WTC11 (cell line): ENCODE results near the gene MRPS11.

Source experiments
- ATF2 ChIP-seq: sonication (generic); formaldehyde crosslinking; IDR thresholded peaks from 2 replicates; pipeline ENCODE4 v1.8.1; 2022; ENCODE audit warnings: low read depth, missing genetic modification reagents, borderline replicate concordance
- CREB1 ChIP-seq: sonication (generic); formaldehyde crosslinking; IDR thresholded peaks from 2 replicates; pipeline ENCODE4 v1.8.0; 2023; ENCODE audit warnings: mild to moderate bottlenecking, missing genetic modification reagents
- CTCF ChIP-seq: fragments of 200-600 bp; IDR thresholded peaks from 2 replicates; pipeline ENCODE4 v1.8.0; 2022; ENCODE audit warnings: antibody characterized with exemption
- ETV6 ChIP-seq: sonication (generic); formaldehyde crosslinking; IDR thresholded peaks from 2 replicates; pipeline ENCODE4 v1.8.1; 2022; ENCODE audit warnings: mild to moderate bottlenecking, missing genetic modification reagents
- MAX ChIP-seq: sonication (generic); formaldehyde crosslinking; IDR thresholded peaks from 2 replicates; pipeline ENCODE4 v1.8.0; 2022; ENCODE audit warnings: mild to moderate bottlenecking, missing genetic modification reagents
- MLX ChIP-seq: sonication (generic); formaldehyde crosslinking; IDR thresholded peaks from 2 replicates; pipeline ENCODE4 v1.8.1; 2023; ENCODE audit warnings: mild to moderate bottlenecking, missing genetic modification reagents, moderate library complexity
- MYBL2 ChIP-seq: sonication (generic); formaldehyde crosslinking; IDR thresholded peaks from 2 replicates; pipeline ENCODE4 v1.8.1; 2023; ENCODE audit warnings: mild to moderate bottlenecking, moderate library complexity, missing genetic modification reagents
- NR1H2 ChIP-seq: sonication (generic); formaldehyde crosslinking; IDR thresholded peaks from 2 replicates; pipeline ENCODE4 v1.9.0; 2021; ENCODE audit warnings: mild to moderate bottlenecking, moderate library complexity, missing genetic modification reagents
- PRDM15 ChIP-seq: sonication (generic); formaldehyde crosslinking; IDR thresholded peaks from 2 replicates; pipeline ENCODE4 v1.8.0; 2022; ENCODE audit warnings: missing genetic modification reagents
- ZNF396 ChIP-seq: fragments of 250-450 bp; sonication (Bioruptor Pico); IDR thresholded peaks from 2 replicates; pipeline ENCODE4 v1.8.0; 2021; ENCODE audit warnings: mild to moderate bottlenecking, moderate library complexity, borderline replicate concordance
- TF ChIP-seq, protein P1 (sequence below): sonication (generic); formaldehyde crosslinking; IDR thresholded peaks from 2 replicates; pipeline ENCODE4 v1.8.1; 2023; ENCODE audit warnings: mild to moderate bottlenecking, missing genetic modification reagents
- TF ChIP-seq, protein P2 (sequence below): sonication (generic); formaldehyde crosslinking; IDR thresholded peaks from 2 replicates; pipeline ENCODE4 v1.8.1; 2022; ENCODE audit warnings: low read depth, mild to moderate bottlenecking, moderate library complexity, missing genetic modification reagents, borderline replicate concordance
- TF ChIP-seq, protein P3 (sequence below): sonication (generic); formaldehyde crosslinking; conservative IDR thresholded peaks from 2 replicates; pipeline ENCODE4 v1.8.1; 2022; ENCODE audit warnings: mild to moderate bottlenecking, missing genetic modification reagents
- TF ChIP-seq, protein P4 (sequence below): fragments of 250-450 bp; sonication (Bioruptor Pico); conservative IDR thresholded peaks from 2 replicates; pipeline ENCODE4 v1.9.0; 2021; ENCODE audit warnings: mild to moderate bottlenecking

GRCh38 chr15:88423331-88423730 is 44.2 kb upstream of the MRPS11 start:
- TF ChIP-seq CTCF (no peak), MYBL2 (CRISPR knock-in tag) (no peak), MLX (no peak), NR1H2 (no peak), ATF2 (CRISPR knock-in tag) (no peak), ZNF396 (CRISPR knock-in tag) (no peak), MAX (CRISPR knock-in tag) (no peak), PRDM15 (no peak), CREB1 (no peak), ETV6 (CRISPR knock-in tag) (no peak)
- TF ChIP-seq, protein P1, sequence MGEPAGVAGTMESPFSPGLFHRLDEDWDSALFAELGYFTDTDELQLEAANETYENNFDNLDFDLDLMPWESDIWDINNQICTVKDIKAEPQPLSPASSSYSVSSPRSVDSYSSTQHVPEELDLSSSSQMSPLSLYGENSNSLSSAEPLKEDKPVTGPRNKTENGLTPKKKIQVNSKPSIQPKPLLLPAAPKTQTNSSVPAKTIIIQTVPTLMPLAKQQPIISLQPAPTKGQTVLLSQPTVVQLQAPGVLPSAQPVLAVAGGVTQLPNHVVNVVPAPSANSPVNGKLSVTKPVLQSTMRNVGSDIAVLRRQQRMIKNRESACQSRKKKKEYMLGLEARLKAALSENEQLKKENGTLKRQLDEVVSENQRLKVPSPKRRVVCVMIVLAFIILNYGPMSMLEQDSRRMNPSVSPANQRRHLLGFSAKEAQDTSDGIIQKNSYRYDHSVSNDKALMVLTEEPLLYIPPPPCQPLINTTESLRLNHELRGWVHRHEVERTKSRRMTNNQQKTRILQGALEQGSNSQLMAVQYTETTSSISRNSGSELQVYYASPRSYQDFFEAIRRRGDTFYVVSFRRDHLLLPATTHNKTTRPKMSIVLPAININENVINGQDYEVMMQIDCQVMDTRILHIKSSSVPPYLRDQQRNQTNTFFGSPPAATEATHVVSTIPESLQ (CRISPR knock-in tag) = no peak
- TF ChIP-seq, protein P2, sequence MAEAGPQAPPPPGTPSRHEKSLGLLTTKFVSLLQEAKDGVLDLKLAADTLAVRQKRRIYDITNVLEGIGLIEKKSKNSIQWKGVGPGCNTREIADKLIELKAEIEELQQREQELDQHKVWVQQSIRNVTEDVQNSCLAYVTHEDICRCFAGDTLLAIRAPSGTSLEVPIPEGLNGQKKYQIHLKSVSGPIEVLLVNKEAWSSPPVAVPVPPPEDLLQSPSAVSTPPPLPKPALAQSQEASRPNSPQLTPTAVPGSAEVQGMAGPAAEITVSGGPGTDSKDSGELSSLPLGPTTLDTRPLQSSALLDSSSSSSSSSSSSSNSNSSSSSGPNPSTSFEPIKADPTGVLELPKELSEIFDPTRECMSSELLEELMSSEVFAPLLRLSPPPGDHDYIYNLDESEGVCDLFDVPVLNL = no peak
- TF ChIP-seq, protein P3, sequence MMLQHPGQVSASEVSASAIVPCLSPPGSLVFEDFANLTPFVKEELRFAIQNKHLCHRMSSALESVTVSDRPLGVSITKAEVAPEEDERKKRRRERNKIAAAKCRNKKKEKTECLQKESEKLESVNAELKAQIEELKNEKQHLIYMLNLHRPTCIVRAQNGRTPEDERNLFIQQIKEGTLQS (CRISPR knock-in tag) = no peak
- TF ChIP-seq, protein P4, sequence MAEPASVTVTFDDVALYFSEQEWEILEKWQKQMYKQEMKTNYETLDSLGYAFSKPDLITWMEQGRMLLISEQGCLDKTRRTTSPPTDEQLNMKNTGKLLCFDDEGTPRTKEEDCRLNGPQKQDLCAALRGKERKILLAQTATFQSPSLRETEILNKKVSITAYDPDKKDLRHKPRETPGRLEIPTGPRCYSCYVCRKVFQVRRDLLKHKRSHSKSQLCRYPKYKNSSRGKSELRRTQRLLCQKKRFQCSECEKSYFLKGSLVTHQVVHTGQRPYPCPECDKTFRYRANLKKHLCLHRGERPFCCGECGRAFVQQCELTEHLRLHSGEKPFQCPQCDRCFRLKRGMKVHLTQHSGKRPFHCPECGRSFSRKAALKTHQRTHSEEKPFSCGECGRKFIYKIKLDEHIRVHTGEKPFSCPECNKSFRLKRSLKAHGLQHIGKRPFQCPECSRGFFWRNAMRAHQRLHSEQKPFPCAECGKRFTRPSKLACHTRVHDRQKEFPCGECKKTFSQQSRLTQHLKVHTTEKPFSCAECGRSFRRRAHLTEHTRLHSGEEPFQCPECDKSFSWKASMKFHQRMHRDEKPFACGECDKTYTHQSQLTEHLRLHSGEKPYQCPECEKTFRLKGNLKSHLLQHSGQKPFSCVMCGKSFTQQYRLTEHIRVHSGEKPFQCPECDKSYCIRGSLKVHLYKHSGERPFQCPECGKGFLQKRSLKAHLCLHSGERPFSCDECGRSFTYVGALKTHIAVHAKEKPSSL (CRISPR knock-in tag) = no peak
